Activated T-cell treated with anti-CD3 and anti-CD28 coated beads, Interleukin-2, amount 50 U/mL, for 4 hours (primary cell): ENCODE data around the gene CPA5. TPM values are rescaled to one million over a fixed set of nuclear protein-coding genes. Genes with fewer than 3 reads are reported as not detected.
A peak's percentile ranks its signal among the peaks of the same experiment; 100 is the strongest.

Experiments
- ATAC-seq, 2 donors: fragments of 200-7000 bp; cut with Tn5 transposase; one replicate each; pipeline ENCODE4 v1.10.0; 2021
- DNase-seq: peaks from one replicate; pipeline ENCODE4 v3.0.0-alpha.2; 2020
- H3K27me3 Mint-ChIP-seq: one replicate; pipeline ENCODE4 v1.8.0; 2021; ENCODE audit warnings: low read depth, mixed read lengths
- H3K36me3 Mint-ChIP-seq: one replicate; pipeline ENCODE4 v1.8.0; 2022; ENCODE audit warnings: mixed read lengths; ENCODE audit not compliant: insufficient read depth
- H3K4me1 Mint-ChIP-seq: one replicate; pipeline ENCODE4 v1.8.0; 2021; ENCODE audit warnings: low read depth, mixed read lengths
- H3K4me3 Mint-ChIP-seq: one replicate; pipeline ENCODE4 v1.8.0; 2021; ENCODE audit warnings: mild to moderate bottlenecking, moderate library complexity, mixed read lengths
- H3K9me3 Mint-ChIP-seq: one replicate; pipeline ENCODE4 v1.8.0; 2021; ENCODE audit warnings: mixed read lengths
- total RNA-seq, 3 donors: library from RNA; stranded (reverse); gene quantifications; one replicate each; pipeline ENCODE4 v1.2.1, GENCODE V29; 2021

Gene CPA5, protein sequence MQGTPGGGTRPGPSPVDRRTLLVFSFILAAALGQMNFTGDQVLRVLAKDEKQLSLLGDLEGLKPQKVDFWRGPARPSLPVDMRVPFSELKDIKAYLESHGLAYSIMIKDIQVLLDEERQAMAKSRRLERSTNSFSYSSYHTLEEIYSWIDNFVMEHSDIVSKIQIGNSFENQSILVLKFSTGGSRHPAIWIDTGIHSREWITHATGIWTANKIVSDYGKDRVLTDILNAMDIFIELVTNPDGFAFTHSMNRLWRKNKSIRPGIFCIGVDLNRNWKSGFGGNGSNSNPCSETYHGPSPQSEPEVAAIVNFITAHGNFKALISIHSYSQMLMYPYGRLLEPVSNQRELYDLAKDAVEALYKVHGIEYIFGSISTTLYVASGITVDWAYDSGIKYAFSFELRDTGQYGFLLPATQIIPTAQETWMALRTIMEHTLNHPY
- 1 to 10 TPM in 1 of 3 donors, not detected in 2; 1.0 TPM for total RNA-seq

DNA sequence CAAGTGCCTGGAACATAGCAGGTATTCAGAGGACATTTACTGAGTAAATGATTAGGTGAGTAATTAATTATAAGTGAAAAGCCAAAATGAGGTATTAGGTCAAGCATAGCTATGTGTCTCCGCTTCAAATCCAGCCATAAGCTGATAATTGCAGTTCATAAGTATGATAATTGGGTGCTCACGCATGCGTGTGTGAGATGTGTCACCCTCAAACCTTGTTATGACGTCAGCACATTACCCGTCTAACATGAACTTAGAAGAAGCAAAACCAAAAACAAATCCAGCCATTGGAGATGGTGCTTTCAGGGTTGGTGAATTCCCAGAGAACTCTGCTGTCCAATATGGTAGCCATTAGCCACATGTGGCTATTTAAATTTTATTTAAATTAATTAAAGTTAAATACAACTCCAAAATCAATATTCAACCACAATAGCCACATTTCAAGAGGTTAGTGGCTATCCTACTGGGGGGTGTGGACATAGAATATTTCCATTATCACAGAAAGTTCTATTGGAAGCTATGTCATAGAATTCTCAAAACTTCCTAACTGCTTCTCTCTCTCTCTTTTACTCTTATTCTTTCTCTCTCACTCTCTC lies at the start of gene CPA5:
Gene CPA5, plus strand, starts transcription at position 546 of the 596 bp plus-strand sequence. CDS start 1,670 bp downstream, outside the sequence.
- H3K36me3 Mint-ChIP-seq = no peaks in the 10 kb centered on the region
- H3K4me3 Mint-ChIP-seq = no peak within 1 kb of the TSS
- DNase-seq (no peak), ATAC-seq (no peak)
- H3K27me3 Mint-ChIP-seq = peaks cover 2% of the 10 kb centered on the region
- no peaks in the 10 kb centered on the region for H3K9me3 Mint-ChIP-seq
- H3K4me1 Mint-ChIP-seq = no peaks in the 10 kb centered on the region

DNA sequence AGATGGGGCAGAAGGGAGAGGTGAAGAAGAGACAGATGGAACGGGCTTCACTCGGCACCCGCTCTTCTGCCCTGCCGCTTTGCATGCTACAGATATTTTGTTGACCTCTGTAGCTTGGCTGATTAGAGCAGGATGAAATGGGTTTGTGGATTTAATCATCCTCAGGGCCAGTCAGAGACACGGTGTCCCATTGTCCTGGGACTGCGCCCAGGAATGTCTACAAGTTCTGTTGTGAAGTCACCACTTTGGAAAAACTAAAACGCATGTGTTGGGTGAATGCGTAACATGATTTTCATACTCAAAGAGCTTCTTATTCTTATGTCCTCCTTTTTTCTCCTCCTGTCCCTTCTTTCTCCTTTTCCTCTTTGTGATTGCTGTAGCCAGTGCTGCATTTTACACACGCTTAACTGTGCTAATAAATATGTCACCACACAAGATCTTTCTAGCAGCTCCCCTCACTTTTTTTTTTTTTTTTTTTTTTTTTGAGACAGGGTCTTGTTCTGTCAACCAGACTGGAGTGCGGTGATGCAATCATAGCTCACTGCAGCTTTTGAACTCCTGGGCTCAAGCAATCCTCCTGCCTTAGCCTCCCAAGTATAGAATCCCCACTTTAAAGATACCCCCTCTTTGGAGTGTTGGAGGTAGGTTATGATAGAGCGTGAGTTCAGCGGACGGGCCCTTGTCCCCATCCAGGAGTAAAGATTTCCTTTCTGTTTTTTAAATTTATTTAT lies 48.2 kb upstream of the CPA5 start:
- no peak for ATAC-seq
- no peaks in the 10 kb centered on the region for H3K9me3 Mint-ChIP-seq
- H3K4me3 Mint-ChIP-seq = no peak overlapping the region
- peaks cover 1% of the 10 kb centered on the region for H3K27me3 Mint-ChIP-seq
- no peak for DNase-seq
- no peaks in the 10 kb centered on the region for H3K4me1 Mint-ChIP-seq
- H3K36me3 Mint-ChIP-seq = no peaks in the 10 kb centered on the region

DNA sequence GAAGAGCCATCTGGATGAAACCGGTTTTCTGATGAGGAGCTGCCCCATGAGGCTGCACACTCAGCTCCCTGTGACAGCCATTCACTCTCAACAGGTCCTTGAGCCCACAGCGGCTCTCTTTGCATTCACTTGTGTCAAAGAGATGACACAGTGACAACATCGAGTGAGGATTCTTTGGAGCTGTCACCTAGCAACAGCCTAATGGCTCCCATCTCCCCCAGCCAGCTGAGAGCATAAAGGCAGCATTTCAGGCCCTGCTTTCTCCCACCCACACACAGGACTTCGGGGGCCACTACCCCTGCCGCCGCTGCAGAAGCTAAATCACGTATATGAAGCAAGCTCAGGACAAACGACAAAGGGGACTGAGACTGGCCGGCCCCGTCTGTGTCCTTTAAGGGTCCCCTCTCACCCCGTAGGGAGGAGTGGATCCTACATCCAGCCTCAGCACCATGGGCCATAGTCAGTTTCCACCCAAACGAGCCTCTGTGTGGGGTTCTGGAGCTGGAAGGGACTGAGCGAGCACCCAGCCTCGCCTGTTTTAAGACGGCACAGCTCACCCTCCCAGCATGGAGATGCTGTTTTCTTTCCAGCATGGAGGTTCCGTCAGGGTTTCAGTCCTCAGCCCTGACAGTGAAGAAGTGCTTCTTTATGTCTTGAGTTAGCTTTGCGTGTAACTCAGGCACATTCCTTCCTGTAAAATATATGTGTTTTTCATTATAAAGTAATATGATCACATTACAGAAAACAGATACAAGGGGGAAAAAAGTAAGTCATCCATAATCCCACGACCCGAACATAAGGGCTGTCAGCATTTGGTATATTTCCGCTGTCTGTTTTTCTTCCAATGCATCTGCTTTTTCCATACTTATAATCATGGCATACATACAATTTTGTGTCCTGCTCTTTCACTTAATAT lies 46.7 kb upstream of the CPA5 start:
- DNase-seq = no peak
- ATAC-seq = no peak
- H3K9me3 Mint-ChIP-seq = no peaks in the 10 kb centered on the region
- H3K27me3 Mint-ChIP-seq = peaks cover 1% of the 10 kb centered on the region
- H3K4me1 Mint-ChIP-seq = no peaks in the 10 kb centered on the region
- H3K36me3 Mint-ChIP-seq = no peaks in the 10 kb centered on the region
- no peak overlapping the region for H3K4me3 Mint-ChIP-seq

DNA sequence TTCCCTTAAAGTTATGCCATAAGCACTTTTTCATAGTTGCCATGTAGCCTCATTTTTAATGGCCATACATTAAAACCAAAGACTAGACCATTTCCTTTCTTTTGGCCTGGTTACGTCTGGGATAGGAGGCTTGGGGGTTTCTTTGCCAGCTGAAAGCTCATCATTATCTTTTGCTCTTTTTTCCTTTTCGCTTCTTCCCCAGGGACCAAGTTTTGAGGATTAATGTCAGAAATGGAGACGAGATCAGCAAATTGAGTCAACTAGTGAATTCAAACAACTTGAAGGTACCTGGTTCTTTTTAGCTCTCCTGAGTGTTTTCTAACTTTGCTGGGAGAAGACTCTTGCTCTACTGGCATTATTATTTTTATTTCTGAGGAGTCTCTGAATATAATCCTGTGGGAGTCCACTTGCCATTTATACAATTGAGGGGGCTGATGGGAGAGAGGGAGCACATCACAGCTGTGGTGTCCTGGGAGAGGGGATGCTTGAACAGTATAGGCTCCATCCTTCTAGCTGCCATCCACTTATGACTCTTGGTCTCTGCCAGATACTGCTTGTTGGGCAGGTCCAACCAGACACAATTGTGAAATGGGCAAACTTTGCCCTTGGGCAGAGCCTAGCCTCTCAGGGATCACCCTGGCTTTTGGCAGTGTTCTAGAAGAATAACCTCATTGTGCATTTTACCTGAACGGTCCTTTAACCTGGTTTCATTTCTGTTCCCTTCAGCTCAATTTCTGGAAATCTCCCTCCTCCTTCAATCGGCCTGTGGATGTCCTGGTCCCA lies 45.9 kb upstream of the CPA5 start:
- no peaks in the 10 kb centered on the region for H3K4me1 Mint-ChIP-seq
- H3K27me3 Mint-ChIP-seq = peaks cover 1% of the 10 kb centered on the region
- DNase-seq (no peak), ATAC-seq (no peak)
- no peaks in the 10 kb centered on the region for H3K9me3 Mint-ChIP-seq
- no peak overlapping the region for H3K4me3 Mint-ChIP-seq
- H3K36me3 Mint-ChIP-seq = no peaks in the 10 kb centered on the region

DNA sequence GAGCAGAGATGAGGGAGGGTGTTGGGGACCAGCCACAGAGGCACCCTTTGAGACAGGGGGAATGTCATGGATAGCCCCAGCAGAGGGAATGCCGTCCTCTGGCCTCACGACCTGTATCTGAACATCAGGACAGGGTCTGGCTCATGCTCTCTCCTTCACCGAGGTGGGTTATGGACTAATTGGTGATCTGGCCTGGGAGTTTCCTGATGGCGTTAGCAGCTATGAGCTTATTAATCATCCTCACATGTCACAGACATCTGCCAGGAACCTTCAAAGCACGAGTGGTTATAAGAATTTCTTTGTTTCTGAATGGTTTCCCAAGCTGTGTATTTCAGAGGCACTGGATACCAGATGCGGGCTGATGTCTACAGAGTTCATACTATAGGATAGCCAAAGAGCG lies 44.8 kb upstream of the CPA5 start:
- peaks cover 1% of the 10 kb centered on the region for H3K27me3 Mint-ChIP-seq
- no peaks in the 10 kb centered on the region for H3K36me3 Mint-ChIP-seq
- no peaks in the 10 kb centered on the region for H3K4me1 Mint-ChIP-seq
- H3K9me3 Mint-ChIP-seq = no peaks in the 10 kb centered on the region
- H3K4me3 Mint-ChIP-seq = no peak overlapping the region
- no peak for DNase-seq
- ATAC-seq = no peak

DNA sequence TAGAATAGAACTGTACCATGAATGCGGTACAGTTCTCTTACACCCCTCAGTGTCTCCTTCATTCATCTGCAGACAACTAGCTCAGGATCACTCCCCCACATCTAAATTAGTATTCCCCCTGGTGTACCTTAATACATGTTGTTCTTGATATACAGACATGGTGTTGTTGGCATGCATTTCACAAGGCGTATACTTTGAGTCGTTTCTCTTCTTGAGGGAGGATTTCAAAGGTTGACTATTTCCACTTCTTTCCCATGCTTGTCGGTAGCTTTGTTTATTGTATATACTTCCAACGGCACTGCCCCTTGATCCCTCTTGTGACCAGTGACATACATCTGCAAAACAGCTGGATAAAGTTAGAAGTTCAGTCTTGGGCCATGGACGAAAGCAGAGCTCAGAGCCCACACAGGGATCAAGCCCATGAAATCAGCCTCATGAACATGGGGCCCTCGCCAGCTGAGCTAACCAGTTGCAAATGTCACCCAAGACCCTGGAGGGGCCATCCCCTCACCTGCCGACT lies 43.1 kb upstream of the CPA5 start:
- ATAC-seq = no peak
- H3K4me1 Mint-ChIP-seq = no peaks in the 10 kb centered on the region
- H3K27me3 Mint-ChIP-seq = peaks cover 1% of the 10 kb centered on the region
- DNase-seq = no peak
- no peak overlapping the region for H3K4me3 Mint-ChIP-seq
- no peaks in the 10 kb centered on the region for H3K9me3 Mint-ChIP-seq
- no peaks in the 10 kb centered on the region for H3K36me3 Mint-ChIP-seq

DNA sequence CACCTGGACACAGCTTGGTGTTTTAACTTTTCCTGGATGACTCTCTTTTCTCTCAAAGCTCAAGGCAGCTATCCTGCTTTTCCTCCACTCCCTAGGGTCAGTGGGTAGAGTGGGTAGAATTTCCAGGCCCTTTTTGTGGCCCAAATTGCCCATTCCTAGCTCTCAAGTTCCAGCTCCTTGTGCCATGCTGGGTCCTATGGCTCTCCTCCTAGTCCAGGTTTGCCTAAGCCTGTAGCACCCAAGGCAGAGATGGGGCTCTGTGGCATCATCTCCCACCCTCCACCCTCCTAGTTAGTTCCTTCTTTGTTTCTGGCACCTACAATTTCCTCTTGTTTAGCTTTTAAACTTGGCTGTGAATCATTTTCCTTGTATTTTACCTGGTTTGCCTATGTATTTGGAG lies 42.0 kb upstream of the CPA5 start:
- no peak for ATAC-seq
- no peaks in the 10 kb centered on the region for H3K36me3 Mint-ChIP-seq

DNA sequence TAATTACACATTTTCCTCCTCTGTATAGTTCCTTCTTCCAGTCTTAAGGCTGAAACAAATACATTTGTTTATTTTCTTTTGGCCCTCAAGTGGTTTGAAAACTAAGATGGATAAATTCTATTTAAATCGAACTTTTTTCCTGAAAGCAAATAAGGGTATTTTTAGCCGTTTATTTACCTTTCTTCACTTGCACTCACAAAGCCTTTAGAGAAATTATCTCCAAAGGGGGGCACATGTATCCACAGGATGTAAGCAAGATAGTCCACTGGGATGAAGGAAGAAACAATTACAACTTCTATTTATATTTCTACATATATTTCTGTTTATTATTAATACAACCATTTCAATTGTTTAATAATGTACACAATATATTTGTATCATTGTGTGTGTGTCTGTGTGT lies 41.5 kb upstream of the CPA5 start:
- Mint-ChIP-seq H3K4me1 (no peaks in the 10 kb centered on the region), H3K9me3 (no peaks in the 10 kb centered on the region), H3K27me3 (peaks cover 1% of the 10 kb centered on the region), H3K4me3 (no peak overlapping the region), H3K36me3 (no peaks in the 10 kb centered on the region)
- DNase-seq (no peak), ATAC-seq (no peak)

More for the DNA sequence above, 42.0 kb upstream of the CPA5 start:
- Mint-ChIP-seq H3K27me3 (peaks cover 1% of the 10 kb centered on the region), H3K4me1 (no peaks in the 10 kb centered on the region), H3K9me3 (no peaks in the 10 kb centered on the region), H3K4me3 (no peak overlapping the region)
- DNase-seq = no peak

DNA sequence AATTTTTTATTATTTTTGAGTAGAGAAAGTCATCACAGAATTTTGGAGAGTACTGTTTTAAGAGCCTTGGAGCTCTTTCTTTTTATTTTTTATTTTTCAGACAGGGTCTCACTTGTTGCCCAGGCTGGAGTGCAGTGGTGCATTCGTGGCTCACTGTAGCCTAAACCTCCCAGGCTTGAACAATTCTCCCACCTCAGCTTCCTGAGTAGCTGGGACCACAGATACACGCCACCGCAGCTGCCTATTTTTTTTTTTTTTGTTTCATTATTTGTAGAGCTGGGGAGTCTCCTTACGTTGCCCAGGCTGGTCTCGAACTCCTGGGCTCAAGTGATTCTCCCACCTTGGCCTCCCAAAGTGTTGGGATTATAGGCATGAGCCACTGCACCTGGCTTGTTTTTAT lies 41.1 kb upstream of the CPA5 start:
- no peak for ATAC-seq
- Mint-ChIP-seq H3K36me3 (no peaks in the 10 kb centered on the region), H3K4me1 (no peaks in the 10 kb centered on the region), H3K4me3 (no peak overlapping the region), H3K27me3 (peaks cover 1% of the 10 kb centered on the region), H3K9me3 (no peaks in the 10 kb centered on the region)
- DNase-seq = no peak

DNA sequence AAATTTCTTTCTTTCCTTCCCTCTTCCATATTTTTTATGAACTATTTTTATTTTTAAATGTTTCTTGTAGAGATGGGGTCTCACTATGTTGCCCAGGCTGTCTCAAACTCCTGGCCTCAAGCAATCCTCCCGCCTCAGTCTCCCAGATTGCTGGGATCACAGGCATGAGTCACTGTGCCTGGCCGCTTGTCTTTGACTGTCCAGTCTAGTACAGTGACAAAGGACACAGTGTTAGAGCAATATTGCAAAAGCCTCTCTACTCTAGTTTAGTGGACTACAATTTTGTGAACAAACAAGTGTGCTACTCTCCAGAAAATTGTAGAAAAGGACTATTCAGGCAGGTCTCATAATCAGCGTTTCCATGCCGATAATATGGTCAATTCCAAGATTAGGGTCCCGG lies 40.6 kb upstream of the CPA5 start:
- Mint-ChIP-seq H3K27me3 (peaks cover 1% of the 10 kb centered on the region), H3K4me1 (no peaks in the 10 kb centered on the region), H3K36me3 (no peaks in the 10 kb centered on the region), H3K4me3 (no peak overlapping the region), H3K9me3 (no peaks in the 10 kb centered on the region)
- ATAC-seq (no peak), DNase-seq (no peak)

DNA sequence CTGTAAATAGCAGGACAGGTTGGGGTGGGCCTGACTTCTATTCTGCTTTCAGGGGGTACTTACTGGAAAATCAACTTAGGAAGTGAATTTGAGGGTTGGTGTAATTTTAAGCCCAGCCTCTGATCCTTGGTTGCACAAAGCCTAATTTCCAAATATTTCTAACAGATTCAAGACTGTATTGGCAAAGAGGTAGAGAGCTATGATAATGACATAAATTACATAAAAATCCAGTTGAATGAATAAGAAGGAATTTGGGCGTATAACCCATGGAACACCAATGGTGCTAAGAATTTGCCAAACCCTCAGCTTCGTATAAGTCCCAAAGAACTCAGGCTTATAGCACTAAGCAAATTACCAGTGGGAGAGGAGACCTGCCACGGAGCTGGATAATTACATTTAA lies 39.7 kb upstream of the CPA5 start:
- no peaks in the 10 kb centered on the region for H3K9me3 Mint-ChIP-seq
- no peaks in the 10 kb centered on the region for H3K36me3 Mint-ChIP-seq
- ATAC-seq (no peak), DNase-seq (no peak)
- no peaks in the 10 kb centered on the region for H3K4me1 Mint-ChIP-seq
- no peak overlapping the region for H3K4me3 Mint-ChIP-seq
- H3K27me3 Mint-ChIP-seq = peaks cover 3% of the 10 kb centered on the region

DNA sequence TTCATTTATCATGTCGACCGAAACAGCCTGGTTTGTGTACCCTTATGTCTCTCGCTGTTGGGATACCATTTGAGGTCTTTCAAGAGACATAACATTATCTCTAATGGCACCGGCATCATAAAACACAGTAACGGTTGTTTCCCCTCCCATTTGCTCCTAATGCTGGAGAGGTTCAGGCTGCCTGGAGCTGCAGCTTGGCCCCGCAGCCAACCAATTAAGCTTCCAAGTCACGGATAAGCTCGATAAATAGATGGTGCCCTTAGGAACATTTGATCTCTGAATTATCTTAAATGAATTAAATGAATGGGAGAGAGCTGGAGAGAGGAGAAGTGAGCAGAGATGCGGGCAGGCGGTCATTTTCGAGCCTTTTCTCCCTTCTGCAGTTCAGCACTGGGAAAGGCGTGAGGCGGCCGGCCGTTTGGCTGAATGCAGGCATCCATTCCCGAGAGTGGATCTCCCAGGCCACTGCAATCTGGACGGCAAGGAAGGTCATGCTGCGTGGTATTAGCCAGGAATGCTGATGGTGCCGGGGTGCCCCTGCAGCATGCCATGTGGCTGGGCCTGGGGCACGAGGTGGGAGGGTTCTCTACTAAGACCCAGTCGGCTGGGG lies 39.1 kb upstream of the CPA5 start:
- ATAC-seq = no peak

DNA sequence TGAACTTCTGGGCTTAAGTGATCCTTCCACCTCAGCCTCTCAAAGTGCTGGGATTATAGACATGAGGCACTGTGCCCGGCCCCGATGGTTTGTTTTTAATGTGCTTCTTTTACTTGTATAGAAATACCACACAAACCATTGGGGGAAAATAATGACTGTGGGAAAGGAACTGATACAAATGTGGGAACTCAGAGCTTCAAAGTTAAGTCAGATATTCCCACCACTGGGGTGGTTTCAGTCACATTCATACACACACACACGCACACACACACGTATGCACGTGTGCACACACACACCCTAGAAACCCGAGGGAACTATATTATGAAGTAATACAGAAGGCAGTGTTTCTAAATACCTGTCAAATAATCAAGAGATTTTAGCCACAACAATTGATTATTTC lies 34.6 kb upstream of the CPA5 start:
- Mint-ChIP-seq H3K36me3 (no peaks in the 10 kb centered on the region), H3K27me3 (peaks cover 4% of the 10 kb centered on the region), H3K4me1 (no peaks in the 10 kb centered on the region), H3K4me3 (no peak overlapping the region), H3K9me3 (no peaks in the 10 kb centered on the region)
- ATAC-seq = peak; percentile 27 to 41
- no peak for DNase-seq

More for the DNA sequence above, 39.1 kb upstream of the CPA5 start:
- Mint-ChIP-seq H3K9me3 (no peaks in the 10 kb centered on the region), H3K36me3 (no peaks in the 10 kb centered on the region), H3K4me1 (no peaks in the 10 kb centered on the region), H3K27me3 (peaks cover 6% of the 10 kb centered on the region), H3K4me3 (no peak overlapping the region)
- DNase-seq = no peak
